Activated T-helper 2 cell treated with anti-CD3 and anti-CD28 coated beads, Interferon-gamma antibody, Interleukin-2, Interleukin-4, amounts not matched to agents 10 μg/mL and 5 μg/mL and 100 μg/mL, durations not matched to agents 14 hours and 24 hours and 36 hours (primary cell): ENCODE measurements around the gene ZNF408. TPM values are rescaled to one million over a fixed set of nuclear protein-coding genes. Genes with fewer than 3 reads are reported as not detected.

ENCODE experiments used
- DNase-seq: peaks from one replicate; pipeline ENCODE4 v3.0.0; 2021; ENCODE audit warnings: low spot score
- H3K27ac Mint-ChIP-seq: one replicate; pipeline ENCODE4 v1.8.0; 2021; ENCODE audit warnings: mixed read lengths
- H3K27me3 Mint-ChIP-seq: one replicate; pipeline ENCODE4 v1.8.0; 2021; ENCODE audit warnings: low read depth, mixed read lengths
- H3K36me3 Mint-ChIP-seq: one replicate; pipeline ENCODE4 v1.8.0; 2021; ENCODE audit warnings: low read depth, mixed read lengths
- H3K4me1 Mint-ChIP-seq: one replicate; pipeline ENCODE4 v1.8.0; 2021; ENCODE audit warnings: low read depth, mixed read lengths
- H3K4me3 Mint-ChIP-seq: one replicate; pipeline ENCODE4 v1.8.0; 2021; ENCODE audit warnings: low read depth, mild to moderate bottlenecking, moderate library complexity, mixed read lengths
- H3K9me3 Mint-ChIP-seq: one replicate; pipeline ENCODE4 v1.8.0; 2021; ENCODE audit warnings: mixed read lengths
- intact Hi-C: fragments of 100-400 bp; cut with micrococcal nuclease; formaldehyde crosslinking; loops from one replicate; pipeline ENCODE4 v1.15.1; 2023
- total RNA-seq: library from RNA; stranded (reverse); gene quantifications from 2 replicates; pipeline ENCODE4 v1.2.3, GENCODE V29; 2022

ZNF408 gene
- total RNA-seq, 1 donor from 2014 or later: 12.2 TPM

GRCh38 chr11:46745328-46745727 lies 44.5 kb downstream of the ZNF408 start:
- peaks cover 86% of the 10 kb centered on the region for H3K36me3 Mint-ChIP-seq
- no peaks in the 10 kb centered on the region for H3K4me1 Mint-ChIP-seq
- H3K27ac Mint-ChIP-seq: no peak overlapping the region
- intact Hi-C loops: no loop called here
- H3K9me3 Mint-ChIP-seq: no peaks in the 10 kb centered on the region
- no peak overlapping the region for H3K4me3 Mint-ChIP-seq
- DNase-seq: no peak
- no peaks in the 10 kb centered on the region for H3K27me3 Mint-ChIP-seq

- Mint-ChIP-seq H3K9me3 (no peaks in the 10 kb centered on the region), H3K36me3 (peaks cover 89% of the 10 kb centered on the region), H3K4me1 (no peaks in the 10 kb centered on the region), H3K27ac (no peak overlapping the region), H3K4me3 (no peak overlapping the region), H3K27me3 (no peaks in the 10 kb centered on the region)
- intact Hi-C loops: no loop called here
- DNase-seq: no peak
These were observed 45.2 kb downstream of the ZNF408 start for GRCh38 chr11:46745995-46746394.

- Mint-ChIP-seq H3K27me3 (no peaks in the 10 kb centered on the region), H3K4me3 (no peak overlapping the region), H3K9me3 (no peaks in the 10 kb centered on the region), H3K27ac (no peak overlapping the region), H3K4me1 (no peaks in the 10 kb centered on the region), H3K36me3 (peaks cover 86% of the 10 kb centered on the region)
- intact Hi-C loops: no loop called here
- no peak for DNase-seq
These were observed 46.3 kb downstream of the ZNF408 start for GRCh38 chr11:46747150-46747549.

Other genes starting within 250 kb of the ZNF408 start
- gene AMBRA1, start 107.0 kb upstream of the ZNF408 start, total RNA-seq: 31.5 and 32.7 TPM in 2 replicates
- gene HARBI1, start 83.8 kb upstream of the ZNF408 start, total RNA-seq: 3.8 and 4.7 TPM in 2 replicates
- 58.0 and 58.1 TPM in 2 replicates for gene ATG13, start 83.5 kb upstream of the ZNF408 start, total RNA-seq
- 58.8 and 66.8 TPM in 2 replicates for gene ARHGAP1, start 412 bp upstream of the ZNF408 start, total RNA-seq
- gene F2, start 18.2 kb downstream of the ZNF408 start, total RNA-seq: 0.11 TPM in 1 of 2 replicates, not detected in the other
- gene CKAP5, start 145.2 kb downstream of the ZNF408 start, total RNA-seq: 127 and 136 TPM in 2 replicates
- gene LRP4, start 217.5 kb downstream of the ZNF408 start, total RNA-seq: 0.07 and 0.21 TPM in 2 replicates
- 17.8 and 19.0 TPM in 2 replicates for gene CSTPP1, start 235.7 kb downstream of the ZNF408 start, total RNA-seq